H9 (cell line): ENCODE results near the gene PROM1. TPM values are rescaled to one million over a fixed set of nuclear protein-coding genes. Genes with fewer than 3 reads are reported as not detected.

Experiments
- DNase-seq: peaks from one replicate; pipeline ENCODE4 v3.0.0-alpha.2; 2017
- H2AFZ ChIP-seq: one replicate; pipeline ENCODE4 v1.6.1; 2013; ENCODE audit warnings: mild to moderate bottlenecking, low read length, control low read depth, moderate library complexity
- H2AK5ac ChIP-seq: 2 replicates; pipeline ENCODE4 v1.6.1; 2013; ENCODE audit warnings: low read length, control low read depth, mixed read lengths; ENCODE audit not compliant: insufficient read length
- H2BK120ac ChIP-seq: one replicate; pipeline ENCODE4 v1.6.1; 2013; ENCODE audit warnings: low read depth, mild to moderate bottlenecking, low read length, control low read depth, inconsistent platforms; ENCODE audit not compliant: poor library complexity, severe bottlenecking
- H2BK12ac ChIP-seq: 2 replicates; pipeline ENCODE4 v1.6.1; 2013; ENCODE audit warnings: low read length, control low read depth, mixed read lengths, low read depth; ENCODE audit not compliant: insufficient read length
- H2BK15ac ChIP-seq: 2 replicates; pipeline ENCODE4 v1.6.1; 2013; ENCODE audit warnings: low read depth, low read length, control low read depth
- H2BK20ac ChIP-seq: one replicate; pipeline ENCODE4 v1.6.1; 2013; ENCODE audit warnings: low read depth, mild to moderate bottlenecking, low read length, control low read depth, inconsistent platforms; ENCODE audit not compliant: poor library complexity, severe bottlenecking
- H2BK5ac ChIP-seq: 2 replicates; pipeline ENCODE4 v1.6.1; 2013; ENCODE audit warnings: low read length, control low read depth, mixed read lengths; ENCODE audit not compliant: insufficient read length
- H3K14ac ChIP-seq: 2 replicates; pipeline ENCODE4 v1.6.1; 2013; ENCODE audit warnings: low read length, control low read depth; ENCODE audit not compliant: insufficient read depth
- H3K18ac ChIP-seq: 2 replicates; pipeline ENCODE4 v1.6.1; 2013; ENCODE audit warnings: low read depth, mild to moderate bottlenecking, mixed read lengths, low read length, control low read depth; ENCODE audit not compliant: insufficient read length
- H3K23ac ChIP-seq: 2 replicates; pipeline ENCODE4 v1.6.1; 2013; ENCODE audit warnings: low read length, control low read depth, mixed read lengths, low read depth; ENCODE audit not compliant: insufficient read length
- H3K23me2 ChIP-seq: 2 replicates; pipeline ENCODE4 v1.6.1; 2013; ENCODE audit warnings: low read depth, mild to moderate bottlenecking, mixed read lengths, low read length, control low read depth; ENCODE audit not compliant: insufficient read length, poor library complexity, severe bottlenecking
- H3K27ac ChIP-seq: 2 replicates; pipeline ENCODE4 v1.5.1; 2013; ENCODE audit warnings: low read length, control low read depth, mixed read lengths, low read depth; ENCODE audit not compliant: insufficient read length
- H3K27me3 ChIP-seq: 2 replicates; pipeline ENCODE4 v1.6.1; 2013; ENCODE audit warnings: low read length, control low read depth, inconsistent platforms; ENCODE audit not compliant: insufficient read depth
- H3K4ac ChIP-seq: 2 replicates; pipeline ENCODE4 v1.6.1; 2013; ENCODE audit warnings: low read depth, mild to moderate bottlenecking, control low read depth, inconsistent platforms, low read length, moderate library complexity
- H3K4me1 ChIP-seq: 2 replicates; pipeline ENCODE4 v1.6.1; 2013; ENCODE audit warnings: low read length, control low read depth, inconsistent platforms; ENCODE audit not compliant: insufficient read depth
- H3K4me2 ChIP-seq: 2 replicates; pipeline ENCODE4 v1.6.1; 2013; ENCODE audit warnings: low read length, control low read depth, mixed read lengths; ENCODE audit not compliant: insufficient read length, insufficient read depth
- H3K56ac ChIP-seq: 2 replicates; pipeline ENCODE4 v1.6.1; 2013; ENCODE audit warnings: low read depth, mild to moderate bottlenecking, mixed read lengths, low read length, control low read depth; ENCODE audit not compliant: insufficient read length
- H3K79me1 ChIP-seq: 2 replicates; pipeline ENCODE4 v1.6.1; 2013; ENCODE audit warnings: low read depth, mild to moderate bottlenecking, moderate library complexity, low read length, control low read depth, inconsistent platforms; ENCODE audit not compliant: insufficient read depth, poor library complexity, severe bottlenecking
- H3K79me2 ChIP-seq: 2 replicates; pipeline ENCODE4 v1.6.1; 2013; ENCODE audit warnings: low read length, control low read depth, inconsistent platforms; ENCODE audit not compliant: insufficient read depth
- H3K9ac ChIP-seq: 2 replicates; pipeline ENCODE4 v1.6.1; 2013; ENCODE audit warnings: low read length, control low read depth, mixed read lengths; ENCODE audit not compliant: insufficient read length; ENCODE audit errors: extremely low read depth
- H3K9me3 ChIP-seq: one replicate; pipeline ENCODE4 v1.6.1; 2013; ENCODE audit warnings: low read depth, low read length, inconsistent platforms; ENCODE audit not compliant: control insufficient read depth
- H3T11ph ChIP-seq: one replicate; pipeline ENCODE4 v1.6.1; 2013; ENCODE audit warnings: mild to moderate bottlenecking, low read length, control low read depth, inconsistent platforms
- H4K20me1 ChIP-seq: one replicate; pipeline ENCODE4 v1.6.1; 2013; ENCODE audit not compliant: control insufficient read depth, insufficient read length, insufficient read depth
- H4K5ac ChIP-seq: 2 replicates; pipeline ENCODE4 v1.6.1; 2013; ENCODE audit warnings: low read depth, mild to moderate bottlenecking, mixed read lengths, low read length, control low read depth; ENCODE audit not compliant: insufficient read length
- H4K8ac ChIP-seq: replicated peaks from 2 replicates; pipeline ENCODE4 v1.6.1; 2013; ENCODE audit warnings: low read length, control low read depth, mixed read lengths, low read depth; ENCODE audit not compliant: insufficient read length
- H4K91ac ChIP-seq: 2 replicates; pipeline ENCODE4 v1.6.1; 2013; ENCODE audit warnings: low read depth, mild to moderate bottlenecking, moderate library complexity, mixed read lengths, low read length, control low read depth; ENCODE audit not compliant: insufficient read length
- H3K27ac Mint-ChIP-seq, 3 experiments: 2 replicates in 2 of 3; 3 replicates in 1 of 3; pipeline ENCODE4 v1.8.0; 2020 to 2021; ENCODE audit warnings: mixed read lengths in 3 of 3, mild to moderate bottlenecking in 1 of 3, moderate library complexity in 1 of 3
- H3K27me3 Mint-ChIP-seq: 2 replicates; pipeline ENCODE4 v1.8.0; 2021; ENCODE audit warnings: low read depth, mild to moderate bottlenecking, moderate library complexity, mixed read lengths
- H3K36me3 Mint-ChIP-seq, 3 experiments: 2 replicates in 2 of 3; 3 replicates in 1 of 3; pipeline ENCODE4 v1.8.0; 2020 to 2021; ENCODE audit warnings: low read depth in 3 of 3, mixed read lengths in 3 of 3; ENCODE audit not compliant: insufficient read depth in 1 of 3
- H3K4me1 Mint-ChIP-seq, 2 experiments: 2 replicates each; pipeline ENCODE4 v1.8.0; 2020; ENCODE audit warnings: mixed read lengths in 2 of 2
- H3K4me3 Mint-ChIP-seq, 2 experiments: 2 replicates in 1 of 2; 3 replicates in 1 of 2; pipeline ENCODE4 v1.8.0; 2020 to 2021; ENCODE audit warnings: mild to moderate bottlenecking in 2 of 2, mixed read lengths in 2 of 2, moderate library complexity in 1 of 2
- H3K9me3 Mint-ChIP-seq, 2 experiments: 2 replicates in 1 of 2; 3 replicates in 1 of 2; pipeline ENCODE4 v1.8.0; 2020; ENCODE audit warnings: mild to moderate bottlenecking in 2 of 2, mixed read lengths in 2 of 2, moderate library complexity in 1 of 2
- WGBS: extraction: QIAGEN DNeasy Blood & Tissue Kit; methylation state at CpG from one replicate; pipeline ENCODE4 v1.1.7; 2013; ENCODE audit warnings: missing lambda C conversion rate, low lambda C conversion rate, mixed read lengths; ENCODE audit not compliant: insufficient read length; ENCODE audit errors: extremely low coverage; 5-methylcytosine and 5-hydroxymethylcytosine counted together
- total RNA-seq: library from RNA; stranded (reverse); gene quantifications from 2 replicates; pipeline ENCODE4 v1.2.1, GENCODE V29; 2021
- TF ChIP-seq, protein P1 (sequence below): fragments of 200-600 bp; sonication (generic); conservative IDR thresholded peaks from 3 replicates; pipeline ENCODE4 v1.8.0; 2021; ENCODE audit warnings: antibody characterized with exemption, mild to moderate bottlenecking

PROM1 gene
- total RNA-seq, 1 experiment from 2014 or later: 98.3 TPM

DNA sequence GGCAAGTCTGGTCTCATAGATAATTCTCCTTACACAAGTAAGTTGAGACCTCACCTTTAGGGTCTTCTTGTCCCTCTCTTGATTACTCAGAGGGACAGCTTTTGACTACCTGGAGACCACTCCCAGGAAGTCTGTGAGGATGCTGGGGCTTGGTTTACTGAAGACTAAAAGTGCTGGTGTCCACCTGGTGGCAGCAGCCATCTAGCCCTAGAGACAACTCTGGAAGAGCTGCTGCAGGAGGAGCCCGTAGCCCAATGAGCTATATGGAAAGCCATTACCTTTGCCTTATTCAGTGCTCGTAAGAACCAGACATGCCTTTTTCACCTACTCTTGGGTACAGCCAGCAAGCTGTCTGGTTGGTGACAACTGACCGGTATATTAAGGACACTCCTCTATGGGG lies 128.2 kb downstream of the PROM1 start:
- H2BK12ac ChIP-seq: no peak overlapping the region
- Mint-ChIP-seq H3K36me3 (peaks cover 3 to 13% (median 10%) of the 10 kb centered on the region in 3 experiments; a peak in 6 of 7 replicates), H3K4me1 (peaks cover 6 to 10% of the 10 kb centered on the region in 2 experiments), H3K9me3 (peaks cover 17 to 28% of the 10 kb centered on the region in 2 experiments), H3K27me3 (peaks cover 2% of the 10 kb centered on the region), H3K27ac (no peak overlapping the region), H3K4me3 (no peak overlapping the region)
- no peaks in the 10 kb centered on the region for H3K79me1 ChIP-seq
- no peaks in the 10 kb centered on the region for H4K20me1 ChIP-seq
- H2BK5ac ChIP-seq: no peak overlapping the region
- H3K23me2 ChIP-seq: no peaks in the 10 kb centered on the region
- H3K79me2 ChIP-seq: no peaks in the 10 kb centered on the region
- H3K18ac ChIP-seq: no peak overlapping the region
- no peak overlapping the region for H2AFZ ChIP-seq
- H3K9me3 ChIP-seq: no peaks in the 10 kb centered on the region
- TF ChIP-seq, protein P1, sequence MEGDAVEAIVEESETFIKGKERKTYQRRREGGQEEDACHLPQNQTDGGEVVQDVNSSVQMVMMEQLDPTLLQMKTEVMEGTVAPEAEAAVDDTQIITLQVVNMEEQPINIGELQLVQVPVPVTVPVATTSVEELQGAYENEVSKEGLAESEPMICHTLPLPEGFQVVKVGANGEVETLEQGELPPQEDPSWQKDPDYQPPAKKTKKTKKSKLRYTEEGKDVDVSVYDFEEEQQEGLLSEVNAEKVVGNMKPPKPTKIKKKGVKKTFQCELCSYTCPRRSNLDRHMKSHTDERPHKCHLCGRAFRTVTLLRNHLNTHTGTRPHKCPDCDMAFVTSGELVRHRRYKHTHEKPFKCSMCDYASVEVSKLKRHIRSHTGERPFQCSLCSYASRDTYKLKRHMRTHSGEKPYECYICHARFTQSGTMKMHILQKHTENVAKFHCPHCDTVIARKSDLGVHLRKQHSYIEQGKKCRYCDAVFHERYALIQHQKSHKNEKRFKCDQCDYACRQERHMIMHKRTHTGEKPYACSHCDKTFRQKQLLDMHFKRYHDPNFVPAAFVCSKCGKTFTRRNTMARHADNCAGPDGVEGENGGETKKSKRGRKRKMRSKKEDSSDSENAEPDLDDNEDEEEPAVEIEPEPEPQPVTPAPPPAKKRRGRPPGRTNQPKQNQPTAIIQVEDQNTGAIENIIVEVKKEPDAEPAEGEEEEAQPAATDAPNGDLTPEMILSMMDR: no peak
- no peak overlapping the region for H3K27ac ChIP-seq
- no peak overlapping the region for H3K9ac ChIP-seq
- DNase-seq: no peak
- H3K14ac ChIP-seq: no peak overlapping the region
- no peak overlapping the region for H2AK5ac ChIP-seq
- H4K8ac ChIP-seq: no peak overlapping the region
- H3K27me3 ChIP-seq: no peaks in the 10 kb centered on the region
- no peak overlapping the region for H2BK120ac ChIP-seq
- H2BK15ac ChIP-seq: no peak overlapping the region
- no peak overlapping the region for H3T11ph ChIP-seq
- H3K56ac ChIP-seq: no peak overlapping the region
- no peak overlapping the region for H3K23ac ChIP-seq
- H4K5ac ChIP-seq: no peak overlapping the region
- WGBS: no CpG with 5 or more reads among the region's 3 CpGs
- H4K91ac ChIP-seq: no peak overlapping the region
- no peak overlapping the region for H3K4me2 ChIP-seq
- no peak overlapping the region for H2BK20ac ChIP-seq
- peaks cover 3% of the 10 kb centered on the region; the same call in 1 of the 2 replicates for H3K4me1 ChIP-seq
- no peak overlapping the region for H3K4ac ChIP-seq
